OCI-LY7 (cell line): ENCODE data around the gene PAXIP1.

Source experiments
- EZH2phosphoT487 ChIP-seq: fragments of 200-600 bp; sonication (generic); IDR thresholded peaks from 2 replicates; pipeline ENCODE4 v1.6.1; 2018; ENCODE audit warnings: low read depth, borderline replicate concordance, mild to moderate bottlenecking, mixed run types, antibody characterized with exemption, low read length, moderate library complexity, mixed read lengths
- TF ChIP-seq, protein P1 (sequence below): fragments of 200-600 bp; sonication (generic); conservative IDR thresholded peaks from 2 replicates; pipeline ENCODE4 v1.5.1; 2014; ENCODE audit warnings: mild to moderate bottlenecking, antibody characterized with exemption, low read length, moderate library complexity, mixed read lengths

DNA sequence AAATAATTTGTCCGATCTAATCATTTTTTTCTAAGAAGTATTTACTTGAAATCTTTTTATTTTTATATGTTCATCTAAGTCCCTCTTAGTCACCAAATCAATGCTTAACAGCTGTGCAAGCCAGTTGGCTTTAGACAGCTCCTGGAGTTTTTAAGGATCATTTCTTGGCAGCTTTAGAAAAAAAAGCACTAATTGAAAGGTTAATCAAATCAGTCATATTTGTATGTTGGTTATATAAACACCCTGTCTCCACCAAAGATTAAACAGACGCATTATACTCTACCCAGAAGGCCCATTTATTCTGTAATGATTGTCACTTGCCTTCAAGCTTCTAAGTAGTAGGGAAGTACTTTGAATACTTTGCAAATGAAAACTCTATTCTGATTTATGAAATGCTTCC, 60.2 kb downstream of the PAXIP1 start:
- TF ChIP-seq, protein P1, sequence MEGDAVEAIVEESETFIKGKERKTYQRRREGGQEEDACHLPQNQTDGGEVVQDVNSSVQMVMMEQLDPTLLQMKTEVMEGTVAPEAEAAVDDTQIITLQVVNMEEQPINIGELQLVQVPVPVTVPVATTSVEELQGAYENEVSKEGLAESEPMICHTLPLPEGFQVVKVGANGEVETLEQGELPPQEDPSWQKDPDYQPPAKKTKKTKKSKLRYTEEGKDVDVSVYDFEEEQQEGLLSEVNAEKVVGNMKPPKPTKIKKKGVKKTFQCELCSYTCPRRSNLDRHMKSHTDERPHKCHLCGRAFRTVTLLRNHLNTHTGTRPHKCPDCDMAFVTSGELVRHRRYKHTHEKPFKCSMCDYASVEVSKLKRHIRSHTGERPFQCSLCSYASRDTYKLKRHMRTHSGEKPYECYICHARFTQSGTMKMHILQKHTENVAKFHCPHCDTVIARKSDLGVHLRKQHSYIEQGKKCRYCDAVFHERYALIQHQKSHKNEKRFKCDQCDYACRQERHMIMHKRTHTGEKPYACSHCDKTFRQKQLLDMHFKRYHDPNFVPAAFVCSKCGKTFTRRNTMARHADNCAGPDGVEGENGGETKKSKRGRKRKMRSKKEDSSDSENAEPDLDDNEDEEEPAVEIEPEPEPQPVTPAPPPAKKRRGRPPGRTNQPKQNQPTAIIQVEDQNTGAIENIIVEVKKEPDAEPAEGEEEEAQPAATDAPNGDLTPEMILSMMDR: no peak
- TF ChIP-seq EZH2phosphoT487: no peak
